Stomach (tissue), 4 donors: ENCODE data around the gene COA3.

Experiments
- POLR2A ChIP-seq, 4 donors: fragments of 450-650 bp; IDR thresholded peaks; one replicate each; pipeline ENCODE4 v1.6.1; 2016; ENCODE audit warnings: antibody characterized with exemption in 4 of 4, control low read depth in 2 of 4, mild to moderate bottlenecking in 1 of 4, moderate library complexity in 1 of 4
- POLR2AphosphoS5 ChIP-seq, 3 donors: sonication (generic); formaldehyde crosslinking; IDR thresholded peaks; one replicate each; pipeline ENCODE4 v1.6.1; 2016; ENCODE audit warnings: antibody characterized with exemption in 3 of 3
- TF ChIP-seq, protein P1 (sequence below), 7 experiments: fragments of 450-650 bp in 4 of 7; fragments of 200-600 bp in 3 of 7; sonication (generic) in 3 of 7; IDR thresholded peaks; one replicate each; pipeline ENCODE4 v1.5.1; 2016 to 2019; ENCODE audit warnings: antibody characterized with exemption in 7 of 7, control low read depth in 2 of 7, mild to moderate bottlenecking in 1 of 7

DNA sequence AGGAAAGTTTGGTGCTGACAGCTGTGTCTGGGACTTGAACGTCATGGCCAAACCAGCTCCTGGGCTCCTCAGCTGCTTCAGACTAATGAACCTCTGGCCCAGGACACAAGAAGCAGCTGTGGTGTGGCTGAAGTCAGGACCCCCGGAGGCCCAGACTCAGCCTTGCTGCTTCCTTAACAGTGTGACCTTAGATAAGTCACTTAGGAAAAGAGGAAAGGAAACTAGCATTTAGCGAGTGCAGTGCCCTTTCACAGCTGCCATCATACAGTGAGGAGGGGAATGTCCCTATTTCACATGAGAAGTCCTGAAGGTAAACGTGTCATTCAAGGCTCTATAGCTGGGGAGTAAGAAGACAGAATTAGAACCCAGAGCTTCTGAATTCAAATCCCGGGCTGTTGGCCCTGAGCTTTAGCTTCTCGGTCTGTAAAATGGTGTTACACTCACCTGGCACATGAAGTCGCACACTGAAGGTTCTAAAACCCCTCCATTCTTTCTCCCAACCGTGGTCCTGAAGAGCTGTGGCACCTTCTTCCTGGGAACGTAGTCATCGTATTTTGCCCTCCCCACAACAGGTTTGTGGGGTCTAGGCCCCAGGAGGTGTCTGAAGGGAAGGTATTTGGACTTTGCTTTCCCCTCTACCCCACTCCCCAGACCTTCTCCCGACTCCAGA is 38.4 kb downstream of the COA3 start:
- TF ChIP-seq, protein P1, sequence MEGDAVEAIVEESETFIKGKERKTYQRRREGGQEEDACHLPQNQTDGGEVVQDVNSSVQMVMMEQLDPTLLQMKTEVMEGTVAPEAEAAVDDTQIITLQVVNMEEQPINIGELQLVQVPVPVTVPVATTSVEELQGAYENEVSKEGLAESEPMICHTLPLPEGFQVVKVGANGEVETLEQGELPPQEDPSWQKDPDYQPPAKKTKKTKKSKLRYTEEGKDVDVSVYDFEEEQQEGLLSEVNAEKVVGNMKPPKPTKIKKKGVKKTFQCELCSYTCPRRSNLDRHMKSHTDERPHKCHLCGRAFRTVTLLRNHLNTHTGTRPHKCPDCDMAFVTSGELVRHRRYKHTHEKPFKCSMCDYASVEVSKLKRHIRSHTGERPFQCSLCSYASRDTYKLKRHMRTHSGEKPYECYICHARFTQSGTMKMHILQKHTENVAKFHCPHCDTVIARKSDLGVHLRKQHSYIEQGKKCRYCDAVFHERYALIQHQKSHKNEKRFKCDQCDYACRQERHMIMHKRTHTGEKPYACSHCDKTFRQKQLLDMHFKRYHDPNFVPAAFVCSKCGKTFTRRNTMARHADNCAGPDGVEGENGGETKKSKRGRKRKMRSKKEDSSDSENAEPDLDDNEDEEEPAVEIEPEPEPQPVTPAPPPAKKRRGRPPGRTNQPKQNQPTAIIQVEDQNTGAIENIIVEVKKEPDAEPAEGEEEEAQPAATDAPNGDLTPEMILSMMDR (IDR thresholded peaks at IDR 0.05): no peak
- TF ChIP-seq POLR2AphosphoS5 (IDR thresholded peaks at IDR 0.05) (no peak), POLR2A (IDR thresholded peaks at IDR 0.05) (no peak)
